ENCODE measurements around the gene KCP. TPM values are rescaled to one million over a fixed set of nuclear protein-coding genes. Genes with fewer than 3 reads are reported as not detected.

Gene KCP
- total and polyA plus RNA-seq, 9 donors = 0.05 to 1.8 (median 0.20) TPM; not detected in 4

GRCh38 chr7:128888756-128889095 lies 21.8 kb downstream of the KCP start:
- peak in 2 of 5 donors; percentile 7 to 15 for DNase-seq
- Histone ChIP-seq H3K36me3 (no peaks in the 10 kb centered on the region), H3K27me3 (no peaks in the 10 kb centered on the region), H3K27ac (no peak overlapping the region), H3K4me3 (no peak overlapping the region), H3K4me1 (ENCODE audit: insufficient read depth) (no peaks in the 10 kb centered on the region), H3K9me3 (no peaks in the 10 kb centered on the region)
- WGBS, 3 donors = 76 to 78% (median 77%) methylated on average over 11 of the region's 11 CpGs
- intact Hi-C loops (cut with DNase I) = loop anchor here in 1 of 4 donors (10.0 kb wide), 1 partner anchor 414 kb away; the partner anchor contains the start of gene METTL2B
- TF ChIP-seq EP300 (IDR thresholded peaks at IDR 0.05) = no peak
- TF ChIP-seq POLR2A (IDR thresholded peaks at IDR 0.05) = no peak
- TF ChIP-seq, protein P1, sequence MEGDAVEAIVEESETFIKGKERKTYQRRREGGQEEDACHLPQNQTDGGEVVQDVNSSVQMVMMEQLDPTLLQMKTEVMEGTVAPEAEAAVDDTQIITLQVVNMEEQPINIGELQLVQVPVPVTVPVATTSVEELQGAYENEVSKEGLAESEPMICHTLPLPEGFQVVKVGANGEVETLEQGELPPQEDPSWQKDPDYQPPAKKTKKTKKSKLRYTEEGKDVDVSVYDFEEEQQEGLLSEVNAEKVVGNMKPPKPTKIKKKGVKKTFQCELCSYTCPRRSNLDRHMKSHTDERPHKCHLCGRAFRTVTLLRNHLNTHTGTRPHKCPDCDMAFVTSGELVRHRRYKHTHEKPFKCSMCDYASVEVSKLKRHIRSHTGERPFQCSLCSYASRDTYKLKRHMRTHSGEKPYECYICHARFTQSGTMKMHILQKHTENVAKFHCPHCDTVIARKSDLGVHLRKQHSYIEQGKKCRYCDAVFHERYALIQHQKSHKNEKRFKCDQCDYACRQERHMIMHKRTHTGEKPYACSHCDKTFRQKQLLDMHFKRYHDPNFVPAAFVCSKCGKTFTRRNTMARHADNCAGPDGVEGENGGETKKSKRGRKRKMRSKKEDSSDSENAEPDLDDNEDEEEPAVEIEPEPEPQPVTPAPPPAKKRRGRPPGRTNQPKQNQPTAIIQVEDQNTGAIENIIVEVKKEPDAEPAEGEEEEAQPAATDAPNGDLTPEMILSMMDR (IDR thresholded peaks at IDR 0.05) = no peak

- H3K4me1 ChIP-seq (ENCODE audit: insufficient read depth) = no peaks in the 10 kb centered on the region
- no peaks in the 10 kb centered on the region for H3K36me3 ChIP-seq
- H3K27ac ChIP-seq = no peak overlapping the region
- intact Hi-C loops (cut with DNase I) = loop anchor here in 1 of 4 donors (10.0 kb wide), 1 partner anchor 413 kb away; the partner anchor contains the start of gene METTL2B
- H3K4me3 ChIP-seq = no peak overlapping the region
- WGBS, 3 donors = 72 to 80% (median 80%) methylated on average over 7 of the region's 7 CpGs
- DNase-seq = peak in 1 of 5 donors; percentile 5
- no peaks in the 10 kb centered on the region for H3K9me3 ChIP-seq
- TF ChIP-seq EP300 (IDR thresholded peaks at IDR 0.05) (no peak), POLR2A (IDR thresholded peaks at IDR 0.05) (no peak)
- TF ChIP-seq, protein P1 (IDR thresholded peaks at IDR 0.05) = no peak
- no peaks in the 10 kb centered on the region for H3K27me3 ChIP-seq
Observed at GRCh38 chr7:128888039-128888755, 22.3 kb downstream of the KCP start.

- H3K9me3 ChIP-seq = no peaks in the 10 kb centered on the region
- no peaks in the 10 kb centered on the region for H3K36me3 ChIP-seq
- TF ChIP-seq POLR2A (IDR thresholded peaks at IDR 0.05) = no peak
- no peak for TF ChIP-seq EP300 (IDR thresholded peaks at IDR 0.05)
- TF ChIP-seq, protein P1 (IDR thresholded peaks at IDR 0.05) = no peak
- H3K4me3 ChIP-seq = no peak overlapping the region
- no peaks in the 10 kb centered on the region for H3K27me3 ChIP-seq
- no peak overlapping the region for H3K27ac ChIP-seq
- intact Hi-C loops (cut with DNase I) = loop anchor here in 1 of 4 donors (10.0 kb wide), 1 partner anchor 413 kb away; the partner anchor contains the start of gene METTL2B
- peak in 2 of 5 donors; percentile 5 to 13 for DNase-seq
- 77 to 82% (median 80%) methylated on average over 7 of the region's 7 CpGs for WGBS, 3 donors
- no peaks in the 10 kb centered on the region for H3K4me1 ChIP-seq (ENCODE audit: insufficient read depth)
Observed at GRCh38 chr7:128887169-128888038, 23.1 kb downstream of the KCP start.

- DNase-seq = peak in 2 of 5 donors; percentile 12 to 30
Observed at GRCh38 chr7:128886391-128887168, 23.9 kb downstream of the KCP start.

More at GRCh38 chr7:128886391-128887168, 23.9 kb downstream of the KCP start:
- no peak overlapping the region for H3K27ac ChIP-seq
- H3K9me3 ChIP-seq = no peaks in the 10 kb centered on the region
- no peaks in the 10 kb centered on the region for H3K27me3 ChIP-seq
- H3K36me3 ChIP-seq = no peaks in the 10 kb centered on the region
- intact Hi-C loops (cut with DNase I) = loop anchor here in 1 of 4 donors (10.0 kb wide), 1 partner anchor 412 kb away; the partner anchor contains the start of gene METTL2B
- H3K4me3 ChIP-seq = no peak overlapping the region
- TF ChIP-seq, protein P1 (IDR thresholded peaks at IDR 0.05) = no peak
- TF ChIP-seq POLR2A (IDR thresholded peaks at IDR 0.05) = no peak
- TF ChIP-seq EP300 (IDR thresholded peaks at IDR 0.05) = no peak
- WGBS, 3 donors = 51 to 62% (median 52%) methylated on average over 13 to 14 of the region's 14 CpGs
- H3K4me1 ChIP-seq (ENCODE audit: insufficient read depth) = no peaks in the 10 kb centered on the region

All from ovary (tissue), 9 donors.